Adrenal gland (tissue), 12 donors: ENCODE data around the gene CDIP1. TPM values are rescaled to one million over a fixed set of nuclear protein-coding genes. Genes with fewer than 3 reads are reported as not detected.

ENCODE experiments used
- DNase-seq, 7 donors: peaks; one replicate each; pipeline ENCODE4 v3.0.0-alpha.2; 2019 to 2020
- H3K27ac ChIP-seq, 5 donors: fragments of 200-600 bp; sonication (generic) in 4 of 5; 1 replicate in 3 of 5; 2 replicates in 2 of 5; pipeline versions ENCODE4 v1.5.1 to v1.8.0; 2016 to 2020; ENCODE audit warnings: mild to moderate bottlenecking in 1 of 5
- H3K27me3 ChIP-seq: fragments of 200-600 bp; 2 replicates; pipeline ENCODE4 v1.8.0; 2021
- H3K36me3 ChIP-seq, 2 donors: fragments of 200-600 bp; replicated peaks in 1 of 2; 1 replicate in 1 of 2; 2 replicates in 1 of 2; pipeline versions ENCODE4 v1.5.1 to v1.8.0; 2018 to 2022
- H3K4me1 ChIP-seq, 2 donors: fragments of 200-600 bp; replicated peaks in 1 of 2; 1 replicate in 1 of 2; 2 replicates in 1 of 2; pipeline versions ENCODE4 v1.5.1 to v1.8.0; 2018 to 2021
- H3K4me3 ChIP-seq, 4 donors: fragments of 200-600 bp; sonication (generic) in 3 of 4; one replicate each; pipeline ENCODE4 v1.5.1; 2016 to 2018
- H3K9me3 ChIP-seq, 3 donors: fragments of 200-600 bp; sonication (generic) in 1 of 3; replicated peaks in 1 of 3; 1 replicate in 2 of 3; 2 replicates in 1 of 3; pipeline versions ENCODE4 v1.5.1 to v1.8.0; 2016 to 2021
- POLR2A ChIP-seq, 2 donors: fragments of 450-650 bp; IDR thresholded peaks; one replicate each; pipeline ENCODE4 v1.6.1; 2017; ENCODE audit warnings: antibody characterized with exemption in 2 of 2, mild to moderate bottlenecking in 2 of 2, moderate library complexity in 1 of 2
- WGBS, 4 donors: extraction: QIAGEN DNeasy Blood & Tissue Kit in 2 of 4; methylation state at CpG; one replicate each; pipeline versions ENCODE4 v1.1.5 to v1.1.7; 2013 to 2017; 5-methylcytosine and 5-hydroxymethylcytosine counted together
- intact Hi-C, 2 donors: fragments of 100-400 bp; cut with DNase I; formaldehyde crosslinking; loops; one replicate each; pipeline versions ENCODE4 v1.14.1 to v1.15.0; 2022 to 2023
- polyA plus RNA-seq, 3 donors: library from polyadenylated mRNA; stranded (reverse); fragments of 200-250 nt in 2 of 3; fragments of 350-450 nt in 1 of 3; fragmentation: Illumina TruSeq in 1 of 3; extraction: RNeasy Lipid Tissue Mini Kit (QIAGEN cat#74804) in 1 of 3; gene quantifications; one replicate each; pipeline ENCODE4 v1.2.3, GENCODE V29; 2013 to 2014
- total RNA-seq, 9 donors: library from RNA; depleted of rRNA in 4 of 9; stranded (reverse); fragments of >200 nt in 4 of 9; fragments of 120-200 nt in 1 of 9; fragmentation: NEBNext Ultra II Directional in 1 of 9; extraction: Animal tissue kit (Norgen Biotek cat#: 25700) in 1 of 9; gene quantifications; one replicate each; pipeline versions ENCODE4 v1.1.0 to v1.2.4, GENCODE V29; 2013 to 2023
- TF ChIP-seq, protein P1 (sequence below), 6 experiments: fragments of 450-650 bp in 4 of 6; fragments of 200-600 bp in 2 of 6; sonication (generic) in 1 of 6; IDR thresholded peaks; 1 replicate in 5 of 6; 2 replicates in 1 of 6; pipeline versions ENCODE4 v1.5.1 to v1.8.0; 2016 to 2021; ENCODE audit warnings: antibody characterized with exemption in 6 of 6, mild to moderate bottlenecking in 2 of 6, moderate library complexity in 1 of 6
- donor health status: healthy with polysubstance abuse.
- donor health status: Bipolar disorder and iron deficiency.
- donor health status: DM: yes; HTN: yes; CAD: no.
- donor health status: DM: no; HTN: no; CAD: no.
- donor health status: DM: no; HTN: no; CAD: no.
- donor health status: DM: yes; HTN: yes; CAD: no.

Gene CDIP1
- total and polyA plus RNA-seq, 12 donors: 23.6 to 68.0 (median 42.2) TPM

DNA sequence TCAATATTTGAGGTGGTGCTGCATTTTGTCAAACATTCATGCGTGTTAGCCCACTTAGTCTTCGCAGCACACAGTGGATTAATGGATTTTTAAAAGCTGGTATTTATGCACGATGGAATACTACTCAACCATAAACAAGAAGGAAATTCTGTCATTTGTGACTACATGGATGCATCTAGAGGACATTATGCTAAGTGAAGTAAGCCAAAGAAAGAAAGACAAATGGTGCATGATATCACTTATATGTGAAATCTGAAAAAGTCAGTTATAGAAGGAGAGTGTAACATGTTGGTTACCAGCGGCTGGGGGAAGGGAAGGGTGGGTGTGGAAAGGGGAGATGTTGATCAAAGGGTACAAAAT, 39.4 kb downstream of the CDIP1 start:
- Histone ChIP-seq H3K9me3 (no peaks in the 10 kb centered on the region), H3K27ac (no peak overlapping the region), H3K4me3 (no peak overlapping the region), H3K4me1 (peaks cover 4 to 29% of the 10 kb centered on the region in 2 donors), H3K27me3 (no peaks in the 10 kb centered on the region), H3K36me3 (no peaks in the 10 kb centered on the region)
- DNase-seq: no peak
- WGBS, 4 donors: 95 to 98% (median 97%) methylated on average over 4 of the region's 4 CpGs
- TF ChIP-seq POLR2A (IDR thresholded peaks at IDR 0.05): no peak
- TF ChIP-seq, protein P1, sequence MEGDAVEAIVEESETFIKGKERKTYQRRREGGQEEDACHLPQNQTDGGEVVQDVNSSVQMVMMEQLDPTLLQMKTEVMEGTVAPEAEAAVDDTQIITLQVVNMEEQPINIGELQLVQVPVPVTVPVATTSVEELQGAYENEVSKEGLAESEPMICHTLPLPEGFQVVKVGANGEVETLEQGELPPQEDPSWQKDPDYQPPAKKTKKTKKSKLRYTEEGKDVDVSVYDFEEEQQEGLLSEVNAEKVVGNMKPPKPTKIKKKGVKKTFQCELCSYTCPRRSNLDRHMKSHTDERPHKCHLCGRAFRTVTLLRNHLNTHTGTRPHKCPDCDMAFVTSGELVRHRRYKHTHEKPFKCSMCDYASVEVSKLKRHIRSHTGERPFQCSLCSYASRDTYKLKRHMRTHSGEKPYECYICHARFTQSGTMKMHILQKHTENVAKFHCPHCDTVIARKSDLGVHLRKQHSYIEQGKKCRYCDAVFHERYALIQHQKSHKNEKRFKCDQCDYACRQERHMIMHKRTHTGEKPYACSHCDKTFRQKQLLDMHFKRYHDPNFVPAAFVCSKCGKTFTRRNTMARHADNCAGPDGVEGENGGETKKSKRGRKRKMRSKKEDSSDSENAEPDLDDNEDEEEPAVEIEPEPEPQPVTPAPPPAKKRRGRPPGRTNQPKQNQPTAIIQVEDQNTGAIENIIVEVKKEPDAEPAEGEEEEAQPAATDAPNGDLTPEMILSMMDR (IDR thresholded peaks at IDR 0.05): no peak
- intact Hi-C loops: no loop called here

DNA sequence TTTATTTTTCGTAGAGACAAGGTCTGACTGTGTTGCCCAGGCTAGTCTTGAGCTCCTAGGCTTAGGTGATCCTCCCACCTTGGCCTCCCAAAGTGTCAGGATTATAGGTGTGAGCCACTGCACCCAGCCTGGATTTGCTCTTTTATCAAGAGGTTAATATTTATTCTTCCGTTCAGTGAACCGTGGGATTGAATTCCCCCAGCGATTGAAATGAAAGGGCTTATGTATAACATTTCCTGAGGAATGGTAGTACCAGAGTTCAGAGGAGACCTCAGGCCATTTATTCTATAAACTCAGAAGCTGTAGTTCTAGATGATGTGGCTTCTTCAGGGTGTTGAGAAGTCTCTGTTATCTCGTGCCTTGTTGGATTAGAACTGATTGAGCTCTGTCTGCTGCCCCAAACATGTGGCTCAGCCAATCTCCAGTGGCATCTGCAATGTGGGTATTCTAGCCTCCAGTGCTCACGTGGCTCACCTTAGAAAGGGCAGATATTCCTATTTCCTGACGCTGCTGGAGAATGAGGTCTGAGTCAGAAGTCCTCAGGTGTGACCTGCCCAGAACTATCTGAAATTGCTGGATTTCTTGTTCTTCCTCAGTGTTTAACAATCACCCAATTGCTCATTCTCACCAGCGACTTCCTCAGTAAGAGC, 39.9 kb downstream of the CDIP1 start:
- Histone ChIP-seq H3K36me3 (no peaks in the 10 kb centered on the region), H3K27ac (no peak overlapping the region), H3K4me3 (no peak overlapping the region), H3K9me3 (no peaks in the 10 kb centered on the region), H3K4me1 (peaks cover 4 to 29% of the 10 kb centered on the region in 2 donors), H3K27me3 (no peaks in the 10 kb centered on the region)
- intact Hi-C loops: no loop called here
- DNase-seq: no peak
- WGBS, 4 donors: 83 to 89% (median 86%) methylated on average over 8 of the region's 8 CpGs
- TF ChIP-seq, protein P1 (IDR thresholded peaks at IDR 0.05): no peak
- no peak for TF ChIP-seq POLR2A (IDR thresholded peaks at IDR 0.05)

- 72 to 82% (median 76%) methylated on average over 4 of the region's 4 CpGs for WGBS, 4 donors
- H3K4me1 ChIP-seq: peaks cover 4 to 20% of the 10 kb centered on the region in 2 donors
Measured at GRCh38 chr16:4496305-4496704, 42.3 kb downstream of the CDIP1 start.

DNA sequence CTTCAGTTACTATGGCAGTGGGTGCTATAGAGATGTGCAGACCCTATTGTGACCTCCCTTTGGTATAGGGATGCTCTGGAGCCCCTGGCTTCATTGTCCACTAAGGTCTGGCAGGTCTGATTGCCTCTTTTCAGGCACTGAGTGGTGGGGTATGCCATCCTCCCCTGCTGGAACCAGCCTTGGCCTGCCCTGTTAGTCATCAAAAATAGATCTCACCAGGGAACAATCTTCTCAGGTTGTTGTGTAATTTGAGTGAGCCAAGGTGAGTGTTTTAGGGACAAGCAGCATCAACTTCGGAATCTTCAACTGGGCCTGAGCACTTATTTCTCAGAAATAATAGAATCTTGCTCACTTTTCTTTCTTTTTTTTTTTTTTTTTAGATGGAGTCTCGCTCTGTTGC, 42.8 kb downstream of the CDIP1 start:
- H3K27me3 ChIP-seq: no peaks in the 10 kb centered on the region
- DNase-seq: no peak
- peaks cover 4 to 15% of the 10 kb centered on the region in 2 donors for H3K4me1 ChIP-seq
- no peak for TF ChIP-seq POLR2A (IDR thresholded peaks at IDR 0.05)
- TF ChIP-seq, protein P1 (IDR thresholded peaks at IDR 0.05): no peak
- peak overlapping the region in 1 of 5 donors; percentile 17 for H3K27ac ChIP-seq
- 82 to 98% (median 89%) methylated on average over 2 of the region's 2 CpGs for WGBS, 4 donors
- no peak overlapping the region for H3K4me3 ChIP-seq
- no peaks in the 10 kb centered on the region for H3K36me3 ChIP-seq
- H3K9me3 ChIP-seq: no peaks in the 10 kb centered on the region
- intact Hi-C loops: no loop called here

More at GRCh38 chr16:4496305-4496704, 42.3 kb downstream of the CDIP1 start:
- intact Hi-C loops: no loop called here
- Histone ChIP-seq H3K36me3 (no peaks in the 10 kb centered on the region), H3K9me3 (no peaks in the 10 kb centered on the region), H3K27ac (peak overlapping the region in 1 of 5 donors; percentile 40), H3K27me3 (no peaks in the 10 kb centered on the region), H3K4me3 (no peak overlapping the region)
- DNase-seq: no peak
- no peak for TF ChIP-seq POLR2A (IDR thresholded peaks at IDR 0.05)
- TF ChIP-seq, protein P1 (IDR thresholded peaks at IDR 0.05): no peak
